ENCODE results near the gene PDE2A. TPM values are rescaled to one million over a fixed set of nuclear protein-coding genes. Genes with fewer than 3 reads are reported as not detected.

Gene PDE2A
- total RNA-seq, 1 donor from 2014 or later: 28.8 TPM

DNA sequence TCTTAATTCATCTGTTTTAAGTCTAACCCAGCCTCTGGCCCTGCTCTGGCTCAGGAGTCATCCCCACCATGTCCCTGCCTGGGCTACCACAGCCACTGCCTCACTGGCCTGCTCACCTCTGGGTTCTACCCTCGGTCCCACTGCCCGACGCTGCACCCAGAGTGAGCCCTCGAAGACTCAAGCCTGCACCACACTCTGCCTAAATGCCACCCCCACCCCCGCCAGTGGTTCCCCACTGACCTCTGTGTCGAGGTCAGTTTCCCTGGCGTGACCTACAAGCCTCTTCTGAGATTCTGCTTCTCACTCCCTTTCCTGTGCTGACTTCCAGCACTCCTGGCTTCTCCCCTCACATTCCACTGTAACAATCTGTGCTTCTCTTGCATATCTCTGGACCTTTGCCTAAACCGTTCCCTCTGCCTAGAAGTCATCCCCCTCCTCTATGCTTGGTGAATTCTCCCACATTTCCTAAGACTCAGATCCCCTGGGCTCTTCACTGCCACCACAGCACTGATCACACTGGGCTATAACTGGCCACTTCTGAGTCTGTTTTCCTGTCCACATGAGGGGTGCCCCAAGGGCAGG, 12.5 kb upstream of the PDE2A start:
- no peak for DNase-seq (ENCODE audit: low spot score)
- intact Hi-C loops (cut with DNase I): no loop called here

DNA sequence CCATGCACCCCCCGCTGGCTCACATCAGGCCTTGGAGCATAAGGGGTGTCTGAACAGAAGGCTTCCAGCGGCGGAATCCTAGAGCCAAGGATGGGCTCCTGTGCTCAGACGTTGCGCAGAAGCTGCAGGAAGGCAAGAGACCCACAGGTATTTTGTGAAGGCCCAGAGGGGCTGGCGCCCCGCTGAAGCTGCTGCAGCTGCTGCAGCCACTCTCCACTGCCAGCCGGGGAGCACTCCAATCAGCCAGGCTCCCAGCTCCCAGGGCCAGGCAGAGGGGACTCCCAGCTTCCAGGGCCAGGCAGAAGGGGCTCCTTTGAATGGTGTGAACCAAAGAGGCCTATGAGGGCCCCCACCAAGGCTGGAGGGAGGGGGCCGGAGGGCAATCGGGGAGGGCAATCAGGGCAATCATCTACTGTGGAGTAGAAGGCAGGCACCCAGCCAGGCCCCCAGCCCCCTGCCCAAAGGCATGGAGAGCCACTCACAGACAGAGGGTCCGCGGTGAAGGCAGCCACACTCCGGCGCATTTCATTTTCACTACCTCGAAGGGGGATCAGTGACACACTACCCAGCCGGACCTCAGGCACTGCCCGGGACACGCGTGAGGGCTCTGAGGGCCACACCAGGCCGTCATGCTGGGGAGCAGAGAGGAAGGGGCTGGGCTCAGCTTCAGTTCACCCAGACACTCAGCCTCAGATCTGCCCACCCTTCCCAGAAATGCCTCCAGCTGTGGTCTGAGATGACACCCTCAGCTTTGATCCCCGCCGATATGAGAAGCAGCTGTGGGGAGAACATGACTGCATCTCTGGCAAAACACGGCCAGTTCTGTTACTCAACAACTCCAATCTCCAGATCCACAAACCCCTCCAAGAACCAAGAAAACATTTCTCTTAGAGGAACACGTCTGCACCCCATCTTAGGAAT, 11.6 kb upstream of the PDE2A start:
- no peak for DNase-seq (ENCODE audit: low spot score)
- intact Hi-C loops (cut with DNase I): no loop called here

DNA sequence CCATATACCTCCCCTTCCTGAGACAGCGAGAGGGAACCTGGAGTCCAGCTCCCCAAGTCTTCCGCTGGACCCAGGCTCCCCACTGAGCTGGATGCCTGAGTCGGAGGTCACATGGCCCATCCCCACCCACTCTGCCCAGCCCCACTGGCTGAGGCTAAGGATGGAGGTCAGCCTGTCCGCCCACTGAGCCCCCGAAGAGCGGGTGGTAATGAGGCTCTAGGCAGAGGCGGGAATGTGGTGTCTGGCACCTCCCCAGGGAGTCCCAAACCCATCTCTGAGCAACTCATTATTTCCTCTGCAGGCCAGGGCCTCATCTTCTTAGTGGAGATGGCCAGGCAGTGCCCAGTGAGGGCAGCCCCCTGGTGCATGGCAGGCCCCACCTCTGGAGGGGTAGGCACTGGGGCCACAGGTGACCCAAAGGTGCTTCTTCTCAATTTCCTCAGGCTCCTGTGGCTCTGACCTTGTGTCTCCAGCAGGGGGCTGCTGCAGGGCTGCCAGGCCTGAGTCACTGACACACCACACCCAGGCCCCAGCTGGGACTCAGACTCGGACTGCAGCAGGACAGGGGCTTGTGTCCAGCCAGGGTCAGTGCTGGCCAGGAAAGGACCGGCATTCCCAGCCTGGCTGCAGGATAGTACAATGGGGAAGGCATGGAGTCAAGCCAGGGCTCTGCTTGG, 10.2 kb upstream of the PDE2A start:
- DNase-seq (ENCODE audit: low spot score): peak; percentile 81
- intact Hi-C loops (cut with DNase I): loop anchor here (5.0 kb wide), 1 partner anchor 212 kb away; no protein-coding TSS in a partner anchor

DNA sequence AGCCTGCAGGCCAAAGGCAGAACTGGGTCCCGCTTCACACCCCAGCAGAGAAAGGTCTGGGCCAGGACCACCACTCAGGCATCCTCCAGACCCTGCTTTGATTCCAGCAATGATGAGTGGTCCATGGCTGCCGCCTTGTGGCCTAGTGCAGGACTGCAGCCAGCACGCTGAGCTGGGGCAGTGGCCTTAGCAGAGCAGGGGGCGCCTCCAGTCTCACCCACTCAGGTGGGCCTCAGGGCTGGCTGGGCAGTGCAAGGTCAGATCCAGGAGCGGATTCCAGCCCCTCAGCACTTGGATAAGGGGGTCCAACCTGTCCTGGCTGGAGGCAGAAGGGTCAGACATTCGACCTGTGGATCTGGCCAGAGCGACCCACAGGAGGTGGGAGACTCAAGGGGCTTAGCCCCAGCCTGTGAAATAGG, 9.6 kb upstream of the PDE2A start:
- intact Hi-C loops (cut with DNase I): loop anchor here (2.0 to 5.0 kb wide), 2 partner anchors 99 to 211 kb away; no protein-coding TSS in a partner anchor
- DNase-seq (ENCODE audit: low spot score): no peak

DNA sequence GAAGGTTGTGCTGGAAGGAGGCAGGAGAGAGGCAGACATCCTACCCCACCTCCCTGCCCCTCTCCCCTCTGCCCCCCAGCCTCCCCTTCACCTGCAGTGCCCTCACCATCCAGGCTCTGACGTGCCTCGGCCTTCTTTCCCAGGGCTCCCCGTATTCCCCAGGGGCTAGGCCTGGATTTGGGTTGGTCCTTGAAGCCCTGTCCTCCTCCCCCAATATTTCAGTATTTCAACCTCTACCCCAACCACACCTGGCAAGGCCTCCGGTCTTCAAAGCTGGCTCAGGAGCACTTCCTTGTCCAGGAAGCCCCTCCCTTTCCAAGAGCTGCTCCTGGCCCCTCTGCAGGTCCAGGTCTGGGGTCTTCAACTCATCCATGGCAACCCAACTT, 8.6 kb upstream of the PDE2A start:
- no peak for DNase-seq (ENCODE audit: low spot score)
- intact Hi-C loops (cut with DNase I): loop anchor here (2.0 to 5.0 kb wide), 2 partner anchors 98 to 211 kb away; no protein-coding TSS in a partner anchor

DNA sequence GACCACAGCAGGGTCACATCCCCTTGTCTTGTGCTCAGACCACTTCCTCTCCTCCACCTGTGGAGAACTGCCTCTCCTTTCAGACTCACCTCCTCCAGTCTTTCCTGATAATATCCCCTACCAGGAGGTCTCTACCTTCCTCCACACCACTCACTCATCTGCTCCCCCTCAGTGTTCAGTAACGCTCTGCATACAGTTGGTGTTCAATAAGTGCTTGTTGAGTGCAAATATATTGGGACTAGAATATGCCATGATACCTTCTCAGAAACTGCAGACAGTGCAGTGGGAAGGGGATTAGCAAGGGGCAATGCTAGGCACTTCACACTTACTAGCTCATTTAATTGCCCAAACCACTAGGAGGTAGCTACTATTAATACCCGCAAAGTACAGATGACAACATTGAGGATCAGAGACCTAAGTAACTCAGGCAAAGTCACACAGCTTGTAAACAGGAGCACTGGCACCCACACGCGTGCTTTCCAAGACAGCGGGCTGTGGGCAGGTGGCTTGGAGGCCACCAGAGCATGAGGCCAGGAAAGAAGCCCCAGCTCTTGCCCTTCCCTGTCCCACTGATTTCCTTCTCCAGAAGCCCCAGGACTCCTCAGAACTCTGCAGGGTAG, 8.1 kb upstream of the PDE2A start:
- no peak for DNase-seq (ENCODE audit: low spot score)
- intact Hi-C loops (cut with DNase I): loop anchor here (2.0 to 5.0 kb wide), 2 partner anchors 98 to 210 kb away; no protein-coding TSS in a partner anchor

DNA sequence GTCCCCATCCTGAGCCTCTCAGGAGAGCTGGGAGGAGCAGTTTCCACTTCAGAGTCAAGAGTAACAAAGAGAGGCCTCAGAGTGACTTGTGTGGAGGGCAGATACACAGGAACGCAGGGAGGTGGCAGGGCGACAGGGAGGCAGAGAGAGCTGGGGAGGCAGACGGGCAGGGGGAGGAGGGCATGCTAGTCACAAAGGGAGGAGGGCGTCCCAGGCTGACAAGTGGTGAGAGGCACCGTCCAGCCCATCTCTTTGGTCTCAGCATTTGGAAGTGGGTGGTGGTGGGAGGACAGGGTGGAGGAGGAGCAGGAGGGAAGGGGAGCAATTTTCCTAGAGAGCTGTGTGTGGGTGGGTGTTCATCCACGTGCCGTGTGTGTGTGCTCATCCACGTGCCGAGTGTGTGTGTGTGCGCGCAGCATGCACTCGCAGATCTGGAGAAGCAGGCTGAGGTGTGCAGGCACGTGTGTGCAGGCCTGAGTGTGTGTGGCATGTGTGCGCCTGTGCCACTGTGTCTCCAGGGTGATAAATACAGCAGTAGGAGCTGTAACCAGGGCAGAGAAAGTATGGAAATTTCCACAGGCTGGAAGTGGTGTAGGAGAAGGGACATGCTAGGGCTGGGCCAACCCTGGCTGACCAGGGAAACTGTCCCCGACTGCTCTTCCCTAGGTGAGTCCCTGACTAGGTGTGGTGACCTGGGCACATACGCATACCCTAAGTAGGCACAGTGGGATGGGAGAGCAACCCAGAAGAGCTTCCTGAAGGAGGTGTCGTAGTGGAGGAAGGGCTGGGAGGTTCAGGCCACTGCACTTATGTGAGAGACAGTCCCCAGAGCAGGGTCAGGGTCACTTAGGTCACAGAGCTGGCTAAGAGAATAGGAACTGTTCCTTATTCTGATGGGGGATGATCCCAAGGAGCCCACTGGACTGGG, 7.3 kb upstream of the PDE2A start:
- intact Hi-C loops (cut with DNase I): loop anchor here (2.0 to 5.0 kb wide), 2 partner anchors 97 to 209 kb away; no protein-coding TSS in a partner anchor
- no peak for DNase-seq (ENCODE audit: low spot score)

DNA sequence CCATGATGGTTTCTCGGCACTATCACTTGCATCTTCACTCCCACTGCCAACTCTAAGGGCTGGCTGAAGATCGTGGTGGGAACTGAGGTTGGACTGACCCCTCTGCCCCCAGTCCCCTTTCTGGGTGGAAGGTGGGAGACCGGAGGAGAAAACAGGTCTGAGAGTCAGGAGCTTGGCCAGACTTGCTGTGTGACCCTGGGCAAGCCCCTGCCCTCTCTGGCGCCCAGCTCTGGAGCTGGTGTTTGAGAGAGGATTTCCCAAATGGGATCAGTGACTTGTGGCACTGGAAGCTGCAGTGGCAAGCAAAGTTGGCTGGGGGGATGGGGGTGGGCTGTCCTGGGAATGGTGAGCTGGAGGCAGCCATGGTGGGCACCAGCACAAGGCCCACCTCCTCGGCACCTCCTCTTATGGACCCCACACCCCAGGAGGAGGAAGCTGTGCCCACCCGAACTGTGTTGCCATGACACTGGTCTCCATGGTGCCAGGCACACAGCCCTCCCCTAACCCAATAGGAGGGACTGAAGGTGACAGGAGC, 6.5 kb upstream of the PDE2A start:
- intact Hi-C loops (cut with DNase I): loop anchor here (5.0 kb wide), 1 partner anchor 208 kb away; no protein-coding TSS in a partner anchor
- no peak for DNase-seq (ENCODE audit: low spot score)

DNA sequence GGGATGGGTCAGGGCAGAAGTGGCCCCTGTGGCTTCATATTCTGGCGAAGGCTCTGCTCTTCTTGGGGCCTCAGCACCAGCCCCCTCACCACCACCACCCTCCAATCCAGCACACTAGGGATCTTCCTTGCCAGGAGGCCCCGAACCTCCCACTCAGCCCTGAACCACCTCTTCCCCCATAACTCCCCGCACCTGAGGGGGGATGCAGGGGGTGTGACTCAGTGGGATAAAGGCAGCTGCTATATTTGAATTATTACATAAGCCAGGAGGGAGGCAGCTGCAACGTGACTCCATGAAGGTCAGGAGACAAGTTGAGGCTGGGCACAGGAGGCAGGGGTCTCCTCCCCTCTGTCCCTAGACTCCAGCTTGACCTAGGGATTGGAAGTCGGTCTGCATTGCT, 5.6 kb upstream of the PDE2A start:
- intact Hi-C loops (cut with DNase I): loop anchor here (5.0 kb wide), 1 partner anchor 208 kb away; no protein-coding TSS in a partner anchor
- DNase-seq (ENCODE audit: low spot score): no peak

DNA sequence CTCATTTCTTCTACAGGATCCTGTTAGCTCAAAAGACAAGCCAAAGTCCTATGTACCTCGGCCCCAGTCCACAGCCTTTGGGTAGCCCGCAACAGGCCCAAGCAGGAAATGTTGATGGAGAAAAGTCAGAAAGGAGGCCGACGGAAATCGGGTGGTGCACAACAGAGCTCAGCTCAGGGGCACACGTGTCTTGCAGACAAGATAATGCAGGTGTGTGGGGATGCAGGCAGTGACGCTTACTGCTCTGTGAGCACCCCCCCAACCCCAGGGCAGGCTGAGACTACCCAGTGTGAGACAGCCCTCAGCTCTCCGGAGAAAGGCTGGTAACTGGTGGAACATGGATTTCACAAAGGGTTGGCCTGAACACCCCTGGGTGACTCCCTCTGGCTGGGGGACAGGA, 4.3 kb upstream of the PDE2A start:
- intact Hi-C loops (cut with DNase I): no loop called here
- no peak for DNase-seq (ENCODE audit: low spot score)

DNA sequence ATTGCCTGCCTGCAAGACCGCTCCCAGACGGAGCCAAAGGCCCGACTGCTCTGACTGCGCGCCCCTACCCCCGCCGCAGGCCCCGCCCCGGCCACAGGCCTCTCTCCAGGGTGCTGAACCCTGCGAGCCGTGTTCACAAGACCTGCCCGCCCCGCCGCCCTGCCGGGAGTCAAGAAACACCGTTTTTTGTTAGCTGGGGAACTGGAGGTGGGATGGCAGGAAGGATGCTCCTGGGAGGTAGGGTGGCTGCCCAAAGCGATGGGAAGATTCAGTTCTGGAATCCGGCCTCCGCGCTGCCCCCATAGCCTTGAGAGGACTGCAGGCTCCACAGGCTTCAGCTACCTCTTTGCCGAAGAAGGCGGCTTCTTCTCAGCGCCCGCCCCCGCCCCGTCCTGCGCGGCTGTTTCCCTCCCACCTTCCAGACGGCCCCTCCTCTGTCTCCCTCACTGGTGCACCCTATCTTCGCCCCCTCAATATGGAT, 2.7 kb upstream of the PDE2A start:
- no peak for DNase-seq (ENCODE audit: low spot score)
- intact Hi-C loops (cut with DNase I): no loop called here

DNA sequence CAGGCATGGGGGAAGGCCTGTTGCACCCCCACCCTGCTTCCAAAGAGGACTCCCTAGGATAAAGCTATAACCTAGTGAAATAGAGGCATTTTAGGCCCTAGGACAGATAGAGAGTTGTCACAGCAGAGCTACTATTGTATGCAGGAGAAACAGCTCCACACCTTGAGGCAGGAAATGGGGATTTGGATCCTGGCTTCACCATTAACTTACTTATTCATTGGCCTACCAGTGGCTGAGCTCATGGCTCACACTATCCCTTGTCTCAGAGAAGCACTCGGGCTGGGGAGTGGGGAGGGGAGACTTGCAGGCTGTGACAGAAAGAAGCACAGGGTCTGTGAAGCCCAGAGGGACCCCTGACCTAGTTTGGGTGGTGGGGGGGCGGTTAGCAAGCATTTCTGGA, 999 bp upstream of the PDE2A start:
- no peak for DNase-seq (ENCODE audit: low spot score)
- intact Hi-C loops (cut with DNase I): no loop called here

DNA sequence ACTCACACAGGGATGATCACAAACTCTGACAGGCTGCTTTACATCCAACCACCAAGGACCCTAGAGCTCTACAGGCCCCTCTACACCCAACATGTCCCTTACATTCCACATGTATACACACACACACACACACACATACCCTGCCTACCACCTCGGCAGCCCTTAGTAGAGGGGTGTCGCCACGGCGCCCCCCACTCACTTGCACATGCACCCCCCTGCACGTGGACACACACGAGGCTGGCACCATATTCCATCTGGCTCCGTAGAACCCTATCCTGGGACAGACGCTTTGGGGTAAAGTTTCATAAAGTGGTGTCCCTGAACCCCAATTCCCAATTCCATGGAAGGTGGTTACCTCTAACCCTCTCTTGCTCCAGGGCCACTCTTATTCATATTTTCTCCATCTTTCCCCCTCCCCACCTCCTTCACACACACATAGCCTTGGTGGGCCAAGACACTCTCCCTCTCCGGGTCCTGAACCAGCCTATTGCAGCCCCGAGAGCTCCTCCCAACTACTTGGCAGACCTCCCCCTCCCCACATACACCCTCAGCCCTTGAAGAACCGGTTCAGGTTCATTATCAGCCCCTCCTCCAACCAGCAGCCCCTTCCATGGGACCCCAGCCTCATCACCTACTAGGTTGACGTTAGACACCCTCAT, 809 bp downstream of the PDE2A start:
- intact Hi-C loops (cut with DNase I): no loop called here
- DNase-seq (ENCODE audit: low spot score): no peak

DNA sequence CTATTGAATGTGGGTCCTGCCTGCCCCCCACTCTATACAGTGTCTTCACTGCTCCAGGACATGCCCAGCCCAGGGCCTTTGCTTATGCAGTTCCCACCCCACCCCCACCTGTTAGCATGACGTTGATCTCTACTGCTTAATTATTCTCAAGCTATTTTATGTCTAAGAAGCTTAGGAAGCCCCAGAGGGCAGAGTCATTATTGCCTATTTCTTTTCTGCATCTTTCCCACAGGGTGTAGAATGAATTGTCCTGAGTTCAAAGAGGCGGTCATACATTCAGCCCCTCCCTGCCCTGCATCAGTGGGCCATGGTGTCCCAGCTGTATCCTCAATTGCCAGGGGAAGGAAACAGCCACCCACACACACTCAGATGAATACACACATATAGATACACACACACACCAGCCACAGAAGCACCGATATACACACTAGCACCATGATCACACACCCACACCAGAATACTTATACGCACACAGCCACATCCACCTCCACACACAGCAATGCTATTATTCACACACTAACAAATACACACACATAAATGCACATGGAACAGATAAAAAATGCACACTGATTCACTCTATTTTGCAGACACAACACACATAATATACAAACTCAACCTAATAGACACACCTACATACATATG, 1.5 kb downstream of the PDE2A start:
- no peak for DNase-seq (ENCODE audit: low spot score)
- intact Hi-C loops (cut with DNase I): no loop called here

DNA sequence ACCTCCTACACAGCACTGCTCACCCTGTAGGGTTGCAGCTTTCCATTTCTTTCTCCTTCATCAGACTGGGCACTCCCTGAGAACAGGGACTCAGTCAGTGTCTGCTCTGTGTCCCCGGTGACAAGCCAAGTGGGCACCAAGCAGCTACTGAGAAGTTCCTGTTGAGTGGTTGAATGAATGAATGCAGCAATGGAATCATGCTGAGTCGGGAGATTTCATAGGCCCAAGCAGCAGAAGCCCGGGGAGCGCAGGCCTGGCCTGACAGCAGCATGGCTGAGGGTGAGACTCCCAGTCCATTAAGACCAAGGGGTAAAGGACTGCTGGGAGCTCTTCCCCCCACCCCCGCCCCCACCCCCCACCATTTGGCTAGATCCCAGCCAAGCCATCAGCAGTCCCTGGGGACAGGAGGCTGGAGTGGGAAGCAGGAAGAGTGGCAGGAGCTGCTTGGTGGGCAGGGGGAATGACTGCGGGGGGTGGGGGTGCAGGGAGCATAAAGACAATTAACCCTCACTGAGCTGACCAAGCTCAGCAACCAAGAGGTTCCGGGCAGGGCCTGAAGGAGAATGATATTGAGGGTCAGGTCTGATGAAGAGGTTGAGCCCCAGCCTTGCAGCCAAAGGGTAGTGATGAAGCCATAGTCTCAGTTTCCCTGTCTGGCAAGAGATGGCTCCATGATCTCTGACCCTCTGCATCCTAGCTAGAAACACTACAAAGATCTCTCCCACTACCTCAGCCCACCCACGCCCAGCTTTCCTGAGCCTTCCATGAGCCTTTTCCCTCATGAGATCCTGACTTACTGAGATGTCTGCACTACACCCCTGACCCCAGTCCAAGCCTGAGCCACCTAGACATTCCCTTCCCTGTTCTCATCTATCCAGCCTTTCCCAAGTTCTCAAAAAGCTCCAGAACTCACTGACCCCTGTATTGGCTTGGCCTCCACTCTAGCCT, 2.8 kb downstream of the PDE2A start:
- DNase-seq (ENCODE audit: low spot score): no peak
- intact Hi-C loops (cut with DNase I): no loop called here

DNA sequence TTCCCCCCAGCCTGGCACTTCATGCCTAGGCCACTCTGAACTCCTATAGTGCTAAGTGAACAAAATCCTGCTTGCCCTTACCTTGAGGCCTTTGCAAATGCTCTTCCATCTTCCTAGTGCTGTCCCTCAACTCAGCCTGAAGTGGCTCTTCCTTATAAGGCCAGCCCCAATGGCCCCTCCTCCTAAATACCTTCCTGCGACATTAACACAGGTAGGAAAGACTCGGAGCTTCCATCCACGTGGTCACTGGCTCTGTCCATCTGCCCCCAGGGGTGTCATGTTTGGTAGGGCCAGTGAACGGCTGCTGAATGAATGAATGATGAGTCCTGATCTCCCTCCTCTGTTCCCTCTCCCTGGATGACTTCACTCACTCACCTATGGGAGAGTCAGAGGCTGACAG, 4.2 kb downstream of the PDE2A start:
- intact Hi-C loops (cut with DNase I): no loop called here
- no peak for DNase-seq (ENCODE audit: low spot score)

Data from cardiac septum (tissue), 1 donor.